PFSK-1 (cell line): ENCODE measurements around the gene LCT.
A peak's percentile ranks its signal among the peaks of the same experiment; 100 is the strongest.

Experiments used
- FOXP2 ChIP-seq: optimal IDR thresholded peaks from 2 replicates; pipeline ENCODE3; 2011; ENCODE audit warnings: borderline replicate concordance, control low read depth, inconsistent platforms; ENCODE audit not compliant: insufficient read depth; ENCODE audit errors: extremely low read length, extremely low read depth
- POLR2AphosphoS5 ChIP-seq: IDR thresholded peaks from 2 replicates; pipeline ENCODE4 v1.6.1; 2012; ENCODE audit warnings: low read depth, mild to moderate bottlenecking, control low read depth, low read length, moderate library complexity
- TAF1 ChIP-seq: IDR thresholded peaks from 2 replicates; pipeline ENCODE4 v1.6.1; 2012; ENCODE audit warnings: low read length, control low read depth, borderline replicate concordance; ENCODE audit not compliant: insufficient read depth
- TF ChIP-seq, protein P1 (sequence below), 2 experiments: IDR thresholded peaks; 2 replicates each; pipeline versions ENCODE4 v1.6.1 to v1.8.0; 2011 to 2012; ENCODE audit warnings: low read depth in 2 of 2, low read length in 2 of 2, control low read depth in 1 of 2, inconsistent platforms in 1 of 2, mild to moderate bottlenecking in 1 of 2, moderate library complexity in 1 of 2; ENCODE audit not compliant: insufficient read depth in 1 of 2

DNA sequence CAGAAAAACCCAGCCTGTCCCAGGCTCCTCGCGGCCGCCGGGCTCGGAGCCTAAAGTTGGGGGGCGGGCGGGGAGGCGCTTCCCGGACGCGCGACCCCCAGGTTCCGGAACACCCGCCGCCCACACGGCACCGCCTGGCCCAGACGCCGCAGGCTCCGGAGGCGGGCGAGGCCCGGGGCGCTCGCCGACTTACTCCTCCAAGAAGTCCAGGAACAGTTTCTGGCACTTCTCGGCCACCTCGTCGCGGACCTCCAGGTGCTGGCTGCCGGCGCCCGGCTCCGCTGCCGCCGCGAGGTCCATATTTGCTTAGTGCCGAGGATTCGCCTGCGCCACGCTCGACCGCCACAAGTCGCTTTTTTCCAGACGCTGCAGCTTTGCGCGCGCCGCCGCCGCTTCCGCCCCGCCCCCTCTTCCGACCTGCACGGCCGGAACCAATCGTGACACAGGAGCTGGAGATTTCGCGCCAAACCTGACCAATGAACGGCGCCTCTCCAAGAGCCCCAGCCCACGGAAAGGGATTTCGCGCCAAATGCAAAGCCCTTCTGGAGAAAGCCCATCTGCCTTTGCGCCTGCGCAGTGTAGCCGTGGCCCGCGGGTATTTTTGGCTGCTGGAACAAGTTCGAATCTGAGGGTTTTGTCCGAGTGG lies 39.2 kb upstream of the LCT start, which contains the start of gene MCM6:
- TF ChIP-seq, protein P1, sequence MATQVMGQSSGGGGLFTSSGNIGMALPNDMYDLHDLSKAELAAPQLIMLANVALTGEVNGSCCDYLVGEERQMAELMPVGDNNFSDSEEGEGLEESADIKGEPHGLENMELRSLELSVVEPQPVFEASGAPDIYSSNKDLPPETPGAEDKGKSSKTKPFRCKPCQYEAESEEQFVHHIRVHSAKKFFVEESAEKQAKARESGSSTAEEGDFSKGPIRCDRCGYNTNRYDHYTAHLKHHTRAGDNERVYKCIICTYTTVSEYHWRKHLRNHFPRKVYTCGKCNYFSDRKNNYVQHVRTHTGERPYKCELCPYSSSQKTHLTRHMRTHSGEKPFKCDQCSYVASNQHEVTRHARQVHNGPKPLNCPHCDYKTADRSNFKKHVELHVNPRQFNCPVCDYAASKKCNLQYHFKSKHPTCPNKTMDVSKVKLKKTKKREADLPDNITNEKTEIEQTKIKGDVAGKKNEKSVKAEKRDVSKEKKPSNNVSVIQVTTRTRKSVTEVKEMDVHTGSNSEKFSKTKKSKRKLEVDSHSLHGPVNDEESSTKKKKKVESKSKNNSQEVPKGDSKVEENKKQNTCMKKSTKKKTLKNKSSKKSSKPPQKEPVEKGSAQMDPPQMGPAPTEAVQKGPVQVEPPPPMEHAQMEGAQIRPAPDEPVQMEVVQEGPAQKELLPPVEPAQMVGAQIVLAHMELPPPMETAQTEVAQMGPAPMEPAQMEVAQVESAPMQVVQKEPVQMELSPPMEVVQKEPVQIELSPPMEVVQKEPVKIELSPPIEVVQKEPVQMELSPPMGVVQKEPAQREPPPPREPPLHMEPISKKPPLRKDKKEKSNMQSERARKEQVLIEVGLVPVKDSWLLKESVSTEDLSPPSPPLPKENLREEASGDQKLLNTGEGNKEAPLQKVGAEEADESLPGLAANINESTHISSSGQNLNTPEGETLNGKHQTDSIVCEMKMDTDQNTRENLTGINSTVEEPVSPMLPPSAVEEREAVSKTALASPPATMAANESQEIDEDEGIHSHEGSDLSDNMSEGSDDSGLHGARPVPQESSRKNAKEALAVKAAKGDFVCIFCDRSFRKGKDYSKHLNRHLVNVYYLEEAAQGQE (IDR thresholded peaks at IDR 0.05; ENCODE audit: insufficient read depth in 1 of 2, low read depth in 2 of 2, low read length in 2 of 2), result no peak
- TF ChIP-seq TAF1 (peak; percentile 54; the same call in 1 of the 2 replicates), POLR2AphosphoS5 (no peak; the same call in 1 of the 2 replicates), FOXP2 (no peak)
